MM.1S (cell line): Measurements from ENCODE around the gene ANTKMT.

Experiments
- CTCF ChIP-seq: fragments of 300-600 bp; sonication (generic); IDR thresholded peaks from 2 replicates; pipeline ENCODE4 v1.5.1; 2016; ENCODE audit warnings: antibody characterized with exemption, low read length, mixed read lengths
- EZH2phosphoT487 ChIP-seq: fragments of 300-600 bp; sonication (generic); IDR thresholded peaks from 2 replicates; pipeline ENCODE4 v1.6.1; 2018; ENCODE audit warnings: antibody characterized with exemption, low read length

GRCh38 chr16:683396-684070 is 37.4 kb upstream of the ANTKMT start:
- no peak for TF ChIP-seq EZH2phosphoT487
- no peak for TF ChIP-seq CTCF
